A673 (cell line): ENCODE results near the gene CPNE2. TPM values are rescaled to one million over a fixed set of nuclear protein-coding genes. Genes with fewer than 3 reads are reported as not detected.
A peak's percentile ranks its signal among the peaks of the same experiment; 100 is the strongest.

Experiments used
- BruUV-seq: library from RNA; stranded (reverse); fragments of 400-500 nt; replicated peaks from 2 replicates; lab custom pipeline; 2021; lab: Mats Ljungman, UMichigan
- CTCF ChIA-PET: fragments of 300-600 bp; sonication (Branson Sonifier 250); formaldehyde crosslinking; loops from one replicate; lab custom pipeline; 2022; ENCODE audit warnings: antibody characterized with exemption; lab: Charles Lee
- POLR2A ChIA-PET: fragments of 300-600 bp; sonication (Branson Sonifier 250); formaldehyde crosslinking; loops from one replicate; lab custom pipeline; 2022; ENCODE audit warnings: antibody characterized with exemption; ENCODE audit not compliant: low non-redundant PET; lab: Charles Lee
- DNase-seq: peaks from one replicate; pipeline ENCODE4 v3.0.0-alpha.2; 2015; ENCODE audit warnings: low spot score
- H3K27ac ChIP-seq: fragments of 200-600 bp; sonication (generic); 2 replicates; pipeline ENCODE4 v1.5.1; 2016; ENCODE audit warnings: mixed run types, low read depth, mild to moderate bottlenecking, mixed read lengths, antibody characterized with exemption, low read length; ENCODE audit not compliant: poor library complexity, severe bottlenecking
- H3K27me3 ChIP-seq: fragments of 200-600 bp; sonication (generic); replicated peaks from 2 replicates; pipeline ENCODE4 v1.6.1; 2017; ENCODE audit warnings: mixed run types, low read depth, mild to moderate bottlenecking, mixed read lengths, antibody characterized with exemption, low read length; ENCODE audit not compliant: insufficient read depth, poor library complexity
- H3K36me3 ChIP-seq: fragments of 200-600 bp; sonication (generic); 2 replicates; pipeline ENCODE4 v1.6.1; 2016; ENCODE audit warnings: mixed run types, mild to moderate bottlenecking, mixed read lengths, antibody characterized with exemption, low read length; ENCODE audit not compliant: insufficient read depth, poor library complexity, severe bottlenecking
- H3K4me1 ChIP-seq: fragments of 200-600 bp; sonication (generic); 2 replicates; pipeline ENCODE4 v1.6.1; 2017; ENCODE audit warnings: mixed run types, mild to moderate bottlenecking, mixed read lengths, antibody characterized with exemption, low read length; ENCODE audit not compliant: insufficient read depth, poor library complexity, severe bottlenecking
- H3K4me3 ChIP-seq: fragments of 200-600 bp; sonication (generic); 2 replicates; pipeline ENCODE4 v1.5.1; 2016; ENCODE audit warnings: low read depth, mixed run types, mild to moderate bottlenecking, mixed read lengths, low read length; ENCODE audit not compliant: poor library complexity, severe bottlenecking
- H3K9me3 ChIP-seq: fragments of 200-600 bp; sonication (generic); 2 replicates; pipeline ENCODE4 v1.6.1; 2016; ENCODE audit warnings: mixed run types, low read depth, mild to moderate bottlenecking, mixed read lengths, antibody characterized with exemption, low read length; ENCODE audit not compliant: poor library complexity, severe bottlenecking
- CTCF ChIP-seq: fragments of 300-800, 200-600 bp; sonication (generic); conservative IDR thresholded peaks from 2 replicates; pipeline ENCODE4 v1.5.1; 2017; ENCODE audit warnings: low read depth, mild to moderate bottlenecking, antibody characterized with exemption, low read length, moderate library complexity, mixed read lengths
- EZH2 ChIP-seq: fragments of 200-600 bp; sonication (generic); IDR thresholded peaks from 2 replicates; pipeline ENCODE4 v1.6.1; 2017; ENCODE audit warnings: borderline replicate concordance, low read depth, mild to moderate bottlenecking, mixed read lengths, antibody characterized with exemption, low read length; ENCODE audit not compliant: poor library complexity, severe bottlenecking
- intact Hi-C: fragments of 100-400 bp; cut with micrococcal nuclease; formaldehyde crosslinking; loops from one replicate; pipeline ENCODE4 v1.10.0; 2022; ENCODE audit not compliant: unreplicated experiment
- total RNA-seq: library from RNA; stranded (reverse); gene quantifications from 2 replicates; pipeline ENCODE4 v1.2.3, GENCODE V29; 2021

Gene CPNE2
- total RNA-seq, 1 experiment from 2014 or later = 38.1 TPM

GRCh38 chr16:57045694-57046381 lies 46.5 kb upstream of the CPNE2 start:
- intact Hi-C loops = no loop called here
- peak; percentile 31 for DNase-seq
- TF ChIP-seq EZH2 (no peak), CTCF (peak; percentile 43; the same call in 1 of the 2 replicates)
- Histone ChIP-seq H3K27ac (no peak overlapping the region), H3K27me3 (no peaks in the 10 kb centered on the region), H3K36me3 (no peaks in the 10 kb centered on the region), H3K4me3 (no peak overlapping the region), H3K4me1 (no peaks in the 10 kb centered on the region), H3K9me3 (no peaks in the 10 kb centered on the region)
- ChIA-PET CTCF (no interaction called here), POLR2A (no interaction called here)
- no TSS peak for BruUV-seq

- no peaks in the 10 kb centered on the region for H3K36me3 ChIP-seq
- intact Hi-C loops = no loop called here
- no peaks in the 10 kb centered on the region for H3K4me1 ChIP-seq
- DNase-seq = no peak
- H3K9me3 ChIP-seq = no peaks in the 10 kb centered on the region
- CTCF ChIA-PET = no interaction called here
- POLR2A ChIA-PET = no interaction called here
- H3K27ac ChIP-seq = no peak overlapping the region
- no peaks in the 10 kb centered on the region for H3K27me3 ChIP-seq
- no TSS peak for BruUV-seq
- TF ChIP-seq CTCF (no peak), EZH2 (no peak)
- H3K4me3 ChIP-seq = no peak overlapping the region
Measured at GRCh38 chr16:57048095-57048494, 44.3 kb upstream of the CPNE2 start.

- TF ChIP-seq CTCF (no peak), EZH2 (no peak)
- no peak overlapping the region for H3K4me3 ChIP-seq
- ChIA-PET CTCF (no interaction called here), POLR2A (no interaction called here)
- no peaks in the 10 kb centered on the region for H3K36me3 ChIP-seq
- no peak for DNase-seq
- intact Hi-C loops = no loop called here
- H3K27ac ChIP-seq = no peak overlapping the region
- BruUV-seq = no TSS peak
- H3K4me1 ChIP-seq = no peaks in the 10 kb centered on the region
- H3K9me3 ChIP-seq = no peaks in the 10 kb centered on the region
- no peaks in the 10 kb centered on the region for H3K27me3 ChIP-seq
Measured at GRCh38 chr16:57049678-57050077, 42.7 kb upstream of the CPNE2 start.
